H1 (cell line): ENCODE measurements around the gene LY6G6F. TPM values are rescaled to one million over a fixed set of nuclear protein-coding genes. Genes with fewer than 3 reads are reported as not detected.

Experiments
- CTCF ChIA-PET: fragments of 300-600 bp; sonication (Branson Sonifier 250); formaldehyde crosslinking; loops from one replicate; lab custom pipeline; 2021; ENCODE audit not compliant: partially characterized antibody; lab: Charles Lee
- POLR2A ChIA-PET: fragments of 300-600 bp; sonication (Branson Sonifier 250); formaldehyde crosslinking; loops from one replicate; lab custom pipeline; 2021; ENCODE audit warnings: inconsistent platforms; ENCODE audit not compliant: partially characterized antibody; lab: Charles Lee
- DNase-seq, 2 experiments: peaks; one replicate each; pipeline versions ENCODE4 v3.0.0 to v3.0.0-alpha.2; 2010 to 2022; ENCODE audit warnings: low spot score in 2 of 2, low read depth in 1 of 2, mixed read lengths in 1 of 2
- FAIRE-seq: peaks from 2 replicates; lab custom pipeline; 2011; peaks lifted over from hg19 to GRCh38; lab: Jason Lieb, UNC
- H2AFZ ChIP-seq: 2 replicates; pipeline ENCODE4 v1.8.1; 2012; ENCODE audit warnings: low read length, inconsistent platforms
- H2AK5ac ChIP-seq: 2 replicates; pipeline ENCODE4 v1.6.1; 2013; ENCODE audit warnings: low read depth, low read length
- H2BK120ac ChIP-seq: replicated peaks from 2 replicates; pipeline ENCODE3; 2013; ENCODE audit warnings: low read depth, low read length, inconsistent platforms
- H2BK12ac ChIP-seq: 2 replicates; pipeline ENCODE4 v1.6.1; 2013; ENCODE audit warnings: low read depth, low read length
- H2BK15ac ChIP-seq: 2 replicates; pipeline ENCODE4 v1.6.1; 2013; ENCODE audit warnings: low read length
- H2BK20ac ChIP-seq: 2 replicates; pipeline ENCODE4 v1.6.1; 2013; ENCODE audit warnings: low read length
- H2BK5ac ChIP-seq: 2 replicates; pipeline ENCODE4 v1.6.1; 2013; ENCODE audit warnings: low read depth, low read length
- H3K14ac ChIP-seq: 2 replicates; pipeline ENCODE4 v1.6.1; 2013; ENCODE audit warnings: inconsistent platforms; ENCODE audit not compliant: insufficient read length
- H3K18ac ChIP-seq: 2 replicates; pipeline ENCODE4 v1.6.1; 2013; ENCODE audit warnings: low read length; ENCODE audit errors: extremely low read depth
- H3K23ac ChIP-seq: 2 replicates; pipeline ENCODE4 v1.6.1; 2013; ENCODE audit warnings: inconsistent platforms; ENCODE audit not compliant: insufficient read length
- H3K23me2 ChIP-seq: 2 replicates; pipeline ENCODE4 v1.6.1; 2013; ENCODE audit warnings: low read depth, low read length
- H3K27ac ChIP-seq: 2 replicates; pipeline ENCODE4 v1.6.1; 2011; ENCODE audit warnings: low read depth, low read length, inconsistent platforms
- H3K27me3 ChIP-seq, 4 experiments: replicated peaks in 1 of 4; 1 replicate in 1 of 4; 2 replicates in 3 of 4; pipeline versions ENCODE4 v1.6.1 to v1.8.1; 2011 to 2013; ENCODE audit warnings: low read length in 3 of 4, mild to moderate bottlenecking in 3 of 4, inconsistent platforms in 2 of 4, mixed read lengths in 2 of 4, moderate library complexity in 1 of 4; ENCODE audit not compliant: control insufficient read depth in 3 of 4, insufficient read depth in 3 of 4; ENCODE audit errors: extremely low read depth in 1 of 4
- H3K36me3 ChIP-seq, 4 experiments: 2 replicates each; pipeline versions ENCODE4 v1.6.1 to v1.8.1; 2011 to 2013; ENCODE audit warnings: mild to moderate bottlenecking in 4 of 4, low read length in 3 of 4, moderate library complexity in 2 of 4, control low read depth in 1 of 4, inconsistent platforms in 1 of 4; ENCODE audit not compliant: insufficient read depth in 4 of 4, control insufficient read depth in 2 of 4
- H3K4ac ChIP-seq: replicated peaks from 2 replicates; pipeline ENCODE3; 2013; ENCODE audit warnings: low read length, low read depth, mixed read lengths, inconsistent platforms; ENCODE audit not compliant: insufficient read length
- H3K4me1 ChIP-seq, 4 experiments: replicated peaks in 1 of 4; 1 replicate in 1 of 4; 2 replicates in 3 of 4; pipeline versions ENCODE4 v1.6.1 to v1.8.1; 2011 to 2013; ENCODE audit warnings: low read length in 3 of 4, inconsistent platforms in 2 of 4, mixed read lengths in 1 of 4; ENCODE audit not compliant: insufficient read depth in 4 of 4, control insufficient read depth in 3 of 4
- H3K4me2 ChIP-seq, 2 experiments: 2 replicates each; pipeline versions ENCODE4 v1.6.1 to v1.8.1; 2011 to 2013; ENCODE audit warnings: low read depth in 2 of 2, low read length in 2 of 2, control low read depth in 1 of 2, inconsistent platforms in 1 of 2, mild to moderate bottlenecking in 1 of 2; ENCODE audit not compliant: insufficient read depth in 1 of 2
- H3K4me3 ChIP-seq, 4 experiments: fragments of 200-600, 300-600 bp in 1 of 4; sonication (generic), shearing (Covaris generic), sonication (Bioruptor Twin) in 1 of 4; 2 replicates each; pipeline versions ENCODE4 v1.5.1 to v1.8.1; 2011 to 2016; ENCODE audit warnings: low read length in 4 of 4, low read depth in 3 of 4, control low read depth in 2 of 4, inconsistent platforms in 2 of 4, mild to moderate bottlenecking in 2 of 4, mixed read lengths in 1 of 4, moderate library complexity in 1 of 4; ENCODE audit not compliant: insufficient read depth in 2 of 4; ENCODE audit errors: extremely low read depth in 1 of 4
- H3K56ac ChIP-seq: replicated peaks from 2 replicates; pipeline ENCODE3; 2013; ENCODE audit warnings: low read depth, mild to moderate bottlenecking, mixed read lengths, low read length, inconsistent platforms; ENCODE audit not compliant: insufficient read length
- H3K79me1 ChIP-seq: 2 replicates; pipeline ENCODE4 v1.6.1; 2013; ENCODE audit warnings: low read depth, low read length, control low read depth
- H3K79me2 ChIP-seq, 2 experiments: 2 replicates each; pipeline versions ENCODE4 v1.6.1 to v1.8.1; 2012 to 2013; ENCODE audit warnings: low read length in 2 of 2, mild to moderate bottlenecking in 2 of 2, inconsistent platforms in 1 of 2; ENCODE audit not compliant: insufficient read depth in 2 of 2, control insufficient read depth in 1 of 2
- H3K9ac ChIP-seq, 4 experiments: replicated peaks in 1 of 4; 1 replicate in 1 of 4; 2 replicates in 3 of 4; pipeline versions ENCODE4 v1.6.1 to v1.8.1; 2011 to 2013; ENCODE audit warnings: low read depth in 3 of 4, low read length in 3 of 4, control low read depth in 2 of 4, mild to moderate bottlenecking in 2 of 4, moderate library complexity in 2 of 4, inconsistent platforms in 1 of 4; ENCODE audit errors: extremely low read depth in 1 of 4
- H3K9me3 ChIP-seq, 2 experiments: 2 replicates each; pipeline versions ENCODE4 v1.6.1 to v1.8.1; 2012 to 2013; ENCODE audit warnings: mild to moderate bottlenecking in 2 of 2, moderate library complexity in 2 of 2, control low read depth in 1 of 2, inconsistent platforms in 1 of 2, low read depth in 1 of 2, low read length in 1 of 2, mixed read lengths in 1 of 2; ENCODE audit not compliant: insufficient read depth in 2 of 2
- H4K20me1 ChIP-seq, 2 experiments: replicated peaks in 1 of 2; 2 replicates each; pipeline versions ENCODE3 to v1.8.1; 2011 to 2013; ENCODE audit warnings: inconsistent platforms in 2 of 2, low read length in 2 of 2, mild to moderate bottlenecking in 1 of 2; ENCODE audit not compliant: insufficient read depth in 2 of 2, control insufficient read depth in 1 of 2
- H4K5ac ChIP-seq: 2 replicates; pipeline ENCODE4 v1.6.1; 2013; ENCODE audit warnings: low read length, low read depth, mixed read lengths, inconsistent platforms; ENCODE audit not compliant: insufficient read length
- H4K8ac ChIP-seq: 2 replicates; pipeline ENCODE4 v1.8.0; 2013; ENCODE audit warnings: mild to moderate bottlenecking, moderate library complexity, low read length, inconsistent platforms; ENCODE audit not compliant: insufficient read depth; ENCODE audit errors: extremely low read depth
- H4K91ac ChIP-seq: replicated peaks from 2 replicates; pipeline ENCODE3; 2013; ENCODE audit warnings: low read length, mixed read lengths, inconsistent platforms; ENCODE audit not compliant: insufficient read length
- ASH2L ChIP-seq: fragments of 200-600, 300-600 bp; sonication (generic); IDR thresholded peaks from one replicate; pipeline ENCODE4 v1.7.1; 2017; ENCODE audit warnings: low read length
- E2F6 ChIP-seq: IDR thresholded peaks from 2 replicates; pipeline ENCODE4 v1.6.1; 2012; ENCODE audit warnings: inconsistent platforms
- KDM5A ChIP-seq: fragments of 200-600 bp; IDR thresholded peaks from 2 replicates; pipeline ENCODE4 v1.7.1; 2012; ENCODE audit warnings: mild to moderate bottlenecking, low read length, inconsistent platforms, mixed read lengths
- POLR2A ChIP-seq, 2 experiments: IDR thresholded peaks; 1 replicate in 1 of 2; 2 replicates in 1 of 2; pipeline ENCODE4 v1.6.1; 2011; ENCODE audit warnings: low read depth in 2 of 2, low read length in 2 of 2, mild to moderate bottlenecking in 2 of 2; ENCODE audit errors: control extremely low read depth in 1 of 2
- RNF2 ChIP-seq: fragments of 200-900, 300-1000 bp; sonication (generic); IDR thresholded peaks from 2 replicates; pipeline ENCODE4 v1.7.1; 2016; ENCODE audit warnings: borderline replicate concordance, low read depth, mild to moderate bottlenecking, antibody characterized with exemption, low read length; ENCODE audit not compliant: poor library complexity, severe bottlenecking; ENCODE audit errors: missing control alignments
- SIN3A ChIP-seq, 2 experiments: IDR thresholded peaks in 1 of 2; conservative IDR thresholded peaks in 1 of 2; 2 replicates each; pipeline ENCODE4 v1.6.1; 2011 to 2012; ENCODE audit warnings: low read length in 2 of 2, improper control_type of control experiment in 1 of 2, low read depth in 1 of 2, mild to moderate bottlenecking in 1 of 2
- TCF12 ChIP-seq: IDR thresholded peaks from 2 replicates; pipeline ENCODE4 v1.6.1; 2011; ENCODE audit warnings: low read depth, mild to moderate bottlenecking, low read length
- ZNF274 ChIP-seq: IDR thresholded peaks from 2 replicates; pipeline ENCODE4 v1.7.0; 2012; ENCODE audit warnings: low read length, borderline replicate concordance; ENCODE audit errors: extremely low read depth
- WGBS, 2 experiments: shearing (Covaris generic) in 1 of 2; methylation state at CpG; one replicate each; pipeline versions ENCODE4 v1.1.6 to v1.1.7; 2013 to 2015; ENCODE audit warnings: low lambda C conversion rate in 2 of 2, mixed read lengths in 2 of 2, inconsistent platforms in 1 of 2, low coverage in 1 of 2, missing lambda C conversion rate in 1 of 2; ENCODE audit not compliant: insufficient replicate concordance in 2 of 2, insufficient coverage in 1 of 2, insufficient read length in 1 of 2; ENCODE audit errors: extremely low coverage in 1 of 2, missing lambda C conversion rate in 1 of 2; 5-methylcytosine and 5-hydroxymethylcytosine counted together
- polyA plus RNA-seq, 7 experiments: library from polyadenylated mRNA; depleted of rRNA in 3 of 7; stranded (reverse) in 5 of 7; unstranded in 2 of 7; fragments of >200 nt in 5 of 7; fragments of 200-250 nt in 2 of 7; gene quantifications; 1 replicate in 5 of 7; 2 replicates in 1 of 7; 4 replicates in 1 of 7; pipeline versions ENCODE4 v1.2.1 to v1.2.3, GENCODE V29; 2011 to 2013; ENCODE audit warnings: missing spikeins in 2 of 7, mixed read lengths in 2 of 7
- total RNA-seq: library from RNA; stranded (reverse); fragmentation: NEBNext Ultra II Directional; extraction: Animal tissue kit (Norgen Biotek cat#: 25700); gene quantifications from 2 replicates; pipeline ENCODE4 v1.2.1, GENCODE V29; 2021

LY6G6F gene
- total and polyA plus RNA-seq, 2 of the 8 experiments (the other 6 are each of a cell fraction or from before 2014, with no cell fraction given), result not detected

DNA sequence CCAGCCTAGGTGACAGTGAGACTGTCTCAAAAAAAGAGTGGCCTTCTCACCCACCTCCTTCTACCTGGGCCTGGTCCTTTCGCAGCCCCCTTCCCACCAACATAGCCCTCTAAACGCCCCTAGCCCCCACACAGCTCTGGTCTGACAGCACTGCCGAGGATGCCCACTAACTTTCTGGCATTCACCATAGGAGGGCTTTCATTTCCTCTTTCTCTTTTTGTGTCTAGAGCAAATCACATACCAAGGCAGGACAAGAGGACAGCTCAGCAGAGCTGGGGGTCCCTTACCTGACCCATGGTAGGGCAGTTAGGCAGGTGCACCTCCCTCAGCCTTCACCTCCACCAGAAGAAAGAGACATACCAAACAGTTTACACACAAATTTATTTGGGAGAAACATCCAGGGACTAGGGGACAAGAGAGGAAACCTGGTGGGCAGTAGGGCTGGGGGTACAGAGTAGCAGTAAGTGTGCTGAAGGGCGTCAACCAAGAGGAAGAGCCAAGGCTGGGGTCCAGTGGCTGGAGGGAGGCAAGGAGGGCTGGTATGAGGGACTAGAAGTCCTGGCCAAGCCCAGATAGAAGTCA lies 30.3 kb upstream of the LY6G6F start:
- no peak overlapping the region for H2AFZ ChIP-seq
- ChIA-PET POLR2A (interaction anchor here (1.2 to 2.0 kb wide), 4 partner anchors 9 to 158 kb away, joined by 4 to 8 read pairs (median 4); no protein-coding TSS in a partner anchor), CTCF (no interaction called here)
- H3K27ac ChIP-seq, result no peak overlapping the region
- H3K79me2 ChIP-seq, result no peaks in the 10 kb centered on the region
- H3K27me3 ChIP-seq, result peaks cover 0 to 3% (median 2%) of the 10 kb centered on the region in 4 experiments; a peak in 4 of 7 replicates
- no peak overlapping the region for H4K8ac ChIP-seq
- no peaks in the 10 kb centered on the region for H3K79me1 ChIP-seq
- H4K91ac ChIP-seq, result no peak overlapping the region
- H3K4me3 ChIP-seq, result no peak overlapping the region
- no peak overlapping the region for H3K18ac ChIP-seq
- H4K20me1 ChIP-seq, result no peaks in the 10 kb centered on the region
- H3K23ac ChIP-seq, result no peak overlapping the region
- H2BK15ac ChIP-seq, result no peak overlapping the region
- H3K9ac ChIP-seq, result no peak overlapping the region
- H2BK5ac ChIP-seq, result no peak overlapping the region
- 86% methylated on average over 4 of the region's 4 CpGs; no CpG with 5 or more reads in 1 of the 2 experiments for whole genome bisulfite sequencing, 2 experiments
- H3K4me2 ChIP-seq, result no peak overlapping the region
- H4K5ac ChIP-seq, result no peak overlapping the region
- no peak overlapping the region for H3K4ac ChIP-seq
- H2BK120ac ChIP-seq, result no peak overlapping the region
- no peak for FAIRE-seq
- H3K36me3 ChIP-seq, result peaks cover 2 to 9% (median 8%) of the 10 kb centered on the region in 4 experiments; a peak in 6 of 8 replicates
- H2AK5ac ChIP-seq, result no peak overlapping the region
- no peak overlapping the region for H2BK12ac ChIP-seq
- peaks cover 4% of the 10 kb centered on the region; the same call in 1 of the 2 replicates for H3K23me2 ChIP-seq
- H3K14ac ChIP-seq, result no peak overlapping the region
- no peak for DNase-seq
- H3K56ac ChIP-seq, result no peak overlapping the region
- peaks cover 0 to 2% of the 10 kb centered on the region in 2 experiments; a peak in 1 of 4 replicates for H3K9me3 ChIP-seq
- no peak overlapping the region for H2BK20ac ChIP-seq
- peaks cover 0 to 7% (median 2%) of the 10 kb centered on the region in 4 experiments; a peak in 4 of 7 replicates for H3K4me1 ChIP-seq
- TF ChIP-seq ZNF274, result no peak
- no peak for TF ChIP-seq E2F6
- no peak for TF ChIP-seq SIN3A (conservative IDR thresholded peaks at IDR 0.05 in 1 of 2, IDR thresholded peaks at IDR 0.05 in 1 of 2; ENCODE audit: low read depth in 1 of 2, low read length in 2 of 2)
- no peak for TF ChIP-seq RNF2
- no peak for TF ChIP-seq KDM5A
- no peak for TF ChIP-seq ASH2L
- TF ChIP-seq POLR2A (IDR thresholded peaks at IDR 0.05; ENCODE audit: control extremely low read depth in 1 of 2, low read depth in 2 of 2, low read length in 2 of 2), result no peak
- no peak for TF ChIP-seq TCF12
